Measurements from ENCODE around the gene SGMS2.

The SGMS2 gene

GRCh38 chr4:107931775-107932321 is 107.1 kb downstream of the SGMS2 start:
- no peaks in the 10 kb centered on the region for H3K27me3 Mint-ChIP-seq
- H3K9me3 Mint-ChIP-seq (ENCODE audit: low read depth) = no peaks in the 10 kb centered on the region
- H3K4me3 Mint-ChIP-seq = peak overlapping the region; percentile 88
- H3K27ac Mint-ChIP-seq = peak overlapping the region; percentile 67
- H3K4me1 Mint-ChIP-seq (ENCODE audit: low read depth) = peaks cover 26% of the 10 kb centered on the region
- H3K36me3 Mint-ChIP-seq = peaks cover 9% of the 10 kb centered on the region

- H3K9me3 Mint-ChIP-seq (ENCODE audit: low read depth) = no peaks in the 10 kb centered on the region
- peaks cover 28% of the 10 kb centered on the region for H3K4me1 Mint-ChIP-seq (ENCODE audit: low read depth)
- H3K36me3 Mint-ChIP-seq = peaks cover 20% of the 10 kb centered on the region
- H3K4me3 Mint-ChIP-seq = no peak overlapping the region
- no peak overlapping the region for H3K27ac Mint-ChIP-seq
- no peaks in the 10 kb centered on the region for H3K27me3 Mint-ChIP-seq
Measured at GRCh38 chr4:107935246-107935645, 110.5 kb downstream of the SGMS2 start.

- no peak overlapping the region for H3K4me3 Mint-ChIP-seq
- H3K27me3 Mint-ChIP-seq = no peaks in the 10 kb centered on the region
- peaks cover 22% of the 10 kb centered on the region for H3K4me1 Mint-ChIP-seq (ENCODE audit: low read depth)
- no peak overlapping the region for H3K27ac Mint-ChIP-seq
- peaks cover 20% of the 10 kb centered on the region for H3K36me3 Mint-ChIP-seq
- no peaks in the 10 kb centered on the region for H3K9me3 Mint-ChIP-seq (ENCODE audit: low read depth)
Measured at GRCh38 chr4:107937040-107937439, 112.3 kb downstream of the SGMS2 start.

GRCh38 chr4:107939307-107939706 is 114.6 kb downstream of the SGMS2 start:
- no peaks in the 10 kb centered on the region for H3K9me3 Mint-ChIP-seq (ENCODE audit: low read depth)
- peaks cover 27% of the 10 kb centered on the region for H3K36me3 Mint-ChIP-seq
- no peak overlapping the region for H3K27ac Mint-ChIP-seq
- no peak overlapping the region for H3K4me3 Mint-ChIP-seq
- no peaks in the 10 kb centered on the region for H3K27me3 Mint-ChIP-seq
- H3K4me1 Mint-ChIP-seq (ENCODE audit: low read depth) = peaks cover 8% of the 10 kb centered on the region

GRCh38 chr4:107945809-107946208 is 121.1 kb downstream of the SGMS2 start:
- Mint-ChIP-seq H3K27me3 (no peaks in the 10 kb centered on the region), H3K36me3 (peaks cover 38% of the 10 kb centered on the region)

GRCh38 chr4:107950746-107951540 is 126.2 kb downstream of the SGMS2 start:
- Mint-ChIP-seq H3K36me3 (peaks cover 32% of the 10 kb centered on the region), H3K27me3 (no peaks in the 10 kb centered on the region), H3K4me3 (no peak overlapping the region), H3K9me3 (ENCODE audit: low read depth) (peaks cover 6% of the 10 kb centered on the region), H3K4me1 (ENCODE audit: low read depth) (no peaks in the 10 kb centered on the region), H3K27ac (no peak overlapping the region)

More at GRCh38 chr4:107945809-107946208, 121.1 kb downstream of the SGMS2 start:
- Mint-ChIP-seq H3K4me1 (ENCODE audit: low read depth) (no peaks in the 10 kb centered on the region), H3K9me3 (ENCODE audit: low read depth) (no peaks in the 10 kb centered on the region), H3K4me3 (no peak overlapping the region), H3K27ac (no peak overlapping the region)

GRCh38 chr4:107951551-107951950 is 126.8 kb downstream of the SGMS2 start:
- Mint-ChIP-seq H3K27ac (no peak overlapping the region), H3K36me3 (peaks cover 37% of the 10 kb centered on the region), H3K4me1 (ENCODE audit: low read depth) (no peaks in the 10 kb centered on the region), H3K27me3 (no peaks in the 10 kb centered on the region), H3K4me3 (no peak overlapping the region), H3K9me3 (ENCODE audit: low read depth) (peaks cover 12% of the 10 kb centered on the region)

GRCh38 chr4:107956011-107956410 is 131.3 kb downstream of the SGMS2 start:
- no peaks in the 10 kb centered on the region for H3K4me1 Mint-ChIP-seq (ENCODE audit: low read depth)
- no peaks in the 10 kb centered on the region for H3K27me3 Mint-ChIP-seq
- H3K27ac Mint-ChIP-seq = no peak overlapping the region
- no peak overlapping the region for H3K4me3 Mint-ChIP-seq
- H3K9me3 Mint-ChIP-seq (ENCODE audit: low read depth) = peaks cover 12% of the 10 kb centered on the region
- H3K36me3 Mint-ChIP-seq = peaks cover 19% of the 10 kb centered on the region

Measured in activated naive CD8-positive, alpha-beta T cell (primary cell).